Measurements from ENCODE around the gene PNPLA6. TPM values are rescaled to one million over a fixed set of nuclear protein-coding genes. Genes with fewer than 3 reads are reported as not detected.

Gene PNPLA6
- total RNA-seq, 4 donors from 2014 or later: 115 to 435 (median 147) TPM

DNA sequence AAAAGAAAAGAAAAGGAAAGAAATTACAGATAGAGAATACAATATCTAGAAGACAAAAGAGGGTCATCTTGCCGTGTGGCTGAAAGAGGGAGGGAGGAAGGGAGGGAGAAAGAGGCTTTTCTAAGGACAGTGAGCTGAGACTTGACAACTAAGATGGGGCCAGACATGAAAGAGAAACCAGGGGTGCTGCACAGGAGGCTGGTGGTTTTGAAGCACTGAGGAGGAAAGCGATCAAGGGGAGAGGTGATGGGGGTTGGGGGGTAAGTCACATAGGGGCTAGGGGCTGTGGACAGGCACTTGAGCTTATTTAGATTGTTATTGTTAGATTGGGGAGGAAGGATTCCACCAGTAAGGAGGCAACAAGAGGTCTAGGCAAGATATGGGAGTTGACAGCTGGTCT lies 17.3 kb downstream of the PNPLA6 start:
- Histone ChIP-seq H3K27ac (no peak overlapping the region), H3K4me3 (no peak overlapping the region), H3K27me3 (no peaks in the 10 kb centered on the region), H3K9me3 (no peaks in the 10 kb centered on the region), H3K4me1 (peaks cover 0 to 3% (median 0%) of the 10 kb centered on the region in 4 donors), H3K36me3 (peaks cover 0 to 18% (median 3%) of the 10 kb centered on the region in 4 donors)
- intact Hi-C loops (cut with DNase I; ENCODE audit: low total_unique reads) (no loop called here), in situ Hi-C loops (cut with MboI; ENCODE audit: low pct_ligation_motif_present in 1 of 4, low pct_unique_long_range_greater_than_20kb in 1 of 4, low sequenced_read_pairs in 3 of 4) (loop anchor here in 3 of 4 donors (25.0 kb wide), 2 partner anchors 190 to 260 kb away; no protein-coding TSS in a partner anchor)
- TF ChIP-seq POLR2AphosphoS5 (IDR thresholded peaks at IDR 0.05) (no peak), EP300 (IDR thresholded peaks at IDR 0.05; ENCODE audit: low read depth) (no peak), POLR2A (IDR thresholded peaks at IDR 0.05) (no peak)
- TF ChIP-seq, protein P1, sequence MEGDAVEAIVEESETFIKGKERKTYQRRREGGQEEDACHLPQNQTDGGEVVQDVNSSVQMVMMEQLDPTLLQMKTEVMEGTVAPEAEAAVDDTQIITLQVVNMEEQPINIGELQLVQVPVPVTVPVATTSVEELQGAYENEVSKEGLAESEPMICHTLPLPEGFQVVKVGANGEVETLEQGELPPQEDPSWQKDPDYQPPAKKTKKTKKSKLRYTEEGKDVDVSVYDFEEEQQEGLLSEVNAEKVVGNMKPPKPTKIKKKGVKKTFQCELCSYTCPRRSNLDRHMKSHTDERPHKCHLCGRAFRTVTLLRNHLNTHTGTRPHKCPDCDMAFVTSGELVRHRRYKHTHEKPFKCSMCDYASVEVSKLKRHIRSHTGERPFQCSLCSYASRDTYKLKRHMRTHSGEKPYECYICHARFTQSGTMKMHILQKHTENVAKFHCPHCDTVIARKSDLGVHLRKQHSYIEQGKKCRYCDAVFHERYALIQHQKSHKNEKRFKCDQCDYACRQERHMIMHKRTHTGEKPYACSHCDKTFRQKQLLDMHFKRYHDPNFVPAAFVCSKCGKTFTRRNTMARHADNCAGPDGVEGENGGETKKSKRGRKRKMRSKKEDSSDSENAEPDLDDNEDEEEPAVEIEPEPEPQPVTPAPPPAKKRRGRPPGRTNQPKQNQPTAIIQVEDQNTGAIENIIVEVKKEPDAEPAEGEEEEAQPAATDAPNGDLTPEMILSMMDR (IDR thresholded peaks at IDR 0.05): no peak
- WGBS, 2 donors (ENCODE audit: low coverage in 1 of 2): 30 to 40% methylated on average over 2 of the region's 2 CpGs
- no peak for DNase-seq

DNA sequence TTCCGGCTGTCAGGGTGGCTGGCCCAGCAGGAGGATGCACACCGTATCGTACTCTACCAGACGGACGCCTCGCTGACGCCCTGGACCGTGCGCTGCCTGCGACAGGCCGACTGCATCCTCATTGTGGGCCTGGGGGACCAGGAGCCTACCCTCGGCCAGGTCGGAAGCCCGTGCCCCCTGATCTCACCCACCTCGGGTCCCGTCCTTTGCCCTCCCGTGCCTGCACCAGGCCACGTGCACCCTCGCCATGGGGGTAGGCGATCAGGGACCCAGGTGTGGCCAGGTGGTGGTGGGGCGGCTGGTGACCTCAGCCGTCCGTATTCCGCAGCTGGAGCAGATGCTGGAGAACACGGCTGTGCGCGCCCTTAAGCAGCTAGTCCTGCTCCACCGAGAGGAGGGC lies 19.0 kb downstream of the PNPLA6 start:
- TF ChIP-seq POLR2AphosphoS5 (IDR thresholded peaks at IDR 0.05) (no peak), EP300 (IDR thresholded peaks at IDR 0.05; ENCODE audit: low read depth) (no peak), POLR2A (IDR thresholded peaks at IDR 0.05) (no peak)
- TF ChIP-seq, protein P1 (IDR thresholded peaks at IDR 0.05): no peak
- H3K4me1 ChIP-seq: peaks cover 0 to 3% (median 0%) of the 10 kb centered on the region in 4 donors
- 94% methylated on average over 19 of the region's 28 CpGs; no CpG with 5 or more reads in 1 of the 2 donors for whole genome bisulfite sequencing, 2 donors (ENCODE audit: low coverage in 1 of 2)
- no peak for DNase-seq
- H3K27me3 ChIP-seq: no peaks in the 10 kb centered on the region
- no peaks in the 10 kb centered on the region for H3K9me3 ChIP-seq
- intact Hi-C loops (cut with DNase I; ENCODE audit: low total_unique reads) (no loop called here), in situ Hi-C loops (cut with MboI; ENCODE audit: low pct_ligation_motif_present in 1 of 4, low pct_unique_long_range_greater_than_20kb in 1 of 4, low sequenced_read_pairs in 3 of 4) (loop anchor here in 3 of 4 donors (25.0 kb wide), 2 partner anchors 192 to 258 kb away; no protein-coding TSS in a partner anchor)
- peaks cover 0 to 30% (median 3%) of the 10 kb centered on the region in 4 donors for H3K36me3 ChIP-seq
- H3K27ac ChIP-seq: no peak overlapping the region
- H3K4me3 ChIP-seq: no peak overlapping the region

DNA sequence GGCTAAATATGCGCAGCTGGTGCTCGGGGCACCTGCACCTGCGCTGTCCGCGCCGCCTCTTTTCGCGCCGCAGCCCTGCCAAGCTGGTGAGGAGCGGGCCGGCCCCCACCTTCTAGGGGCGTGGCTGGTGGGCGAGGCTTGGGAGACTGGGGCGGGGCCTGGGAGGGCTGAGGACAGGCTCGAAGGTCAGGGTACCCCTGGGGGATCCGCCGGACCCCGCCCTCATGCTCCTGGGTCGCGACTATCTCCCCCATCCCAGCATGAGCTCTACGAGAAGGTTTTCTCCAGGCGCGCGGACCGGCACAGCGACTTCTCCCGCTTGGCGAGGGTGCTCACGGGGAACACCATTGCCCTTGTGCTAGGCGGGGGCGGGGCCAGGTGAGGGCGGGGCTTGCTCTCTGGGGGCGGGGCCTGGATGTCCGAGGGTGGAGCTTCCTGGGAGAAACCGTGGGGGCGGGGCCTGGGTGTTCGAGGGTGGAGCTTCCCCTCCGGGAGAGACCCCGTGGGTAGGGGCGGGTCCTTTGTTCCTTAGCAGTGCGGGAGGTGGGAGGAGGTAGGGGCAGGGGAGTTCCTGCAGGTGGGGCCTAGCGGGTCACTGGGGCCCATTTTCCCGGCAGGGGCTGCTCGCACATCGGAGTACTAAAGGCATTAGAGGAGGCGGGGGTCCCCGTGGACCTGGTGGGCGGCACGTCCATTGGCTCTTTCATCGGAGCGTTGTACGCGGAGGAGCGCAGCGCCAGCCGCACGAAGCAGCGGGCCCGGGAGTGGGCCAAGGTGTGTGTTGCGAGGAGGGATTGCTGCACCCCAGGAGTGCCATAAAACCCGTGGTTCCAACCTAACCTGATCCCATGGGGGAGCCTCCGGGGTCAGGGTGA lies 19.7 kb downstream of the PNPLA6 start:
- H3K9me3 ChIP-seq: no peaks in the 10 kb centered on the region
- DNase-seq: no peak
- no peaks in the 10 kb centered on the region for H3K27me3 ChIP-seq
- peaks cover 0 to 3% (median 0%) of the 10 kb centered on the region in 4 donors for H3K4me1 ChIP-seq
- peaks cover 0 to 36% (median 4%) of the 10 kb centered on the region in 4 donors for H3K36me3 ChIP-seq
- in situ Hi-C loops (cut with MboI; ENCODE audit: low pct_ligation_motif_present in 1 of 4, low pct_unique_long_range_greater_than_20kb in 1 of 4, low sequenced_read_pairs in 3 of 4) (loop anchor here in 3 of 4 donors (25.0 kb wide), 2 partner anchors 193 to 257 kb away; no protein-coding TSS in a partner anchor), intact Hi-C loops (cut with DNase I; ENCODE audit: low total_unique reads) (no loop called here)
- 82 to 95% methylated on average over 11 to 55 of the region's 62 CpGs for WGBS, 2 donors (ENCODE audit: low coverage in 1 of 2)
- no peak overlapping the region for H3K27ac ChIP-seq
- H3K4me3 ChIP-seq: no peak overlapping the region
- TF ChIP-seq POLR2AphosphoS5 (IDR thresholded peaks at IDR 0.05) (no peak), POLR2A (IDR thresholded peaks at IDR 0.05) (no peak), EP300 (IDR thresholded peaks at IDR 0.05; ENCODE audit: low read depth) (no peak)
- TF ChIP-seq, protein P1 (IDR thresholded peaks at IDR 0.05): no peak

DNA sequence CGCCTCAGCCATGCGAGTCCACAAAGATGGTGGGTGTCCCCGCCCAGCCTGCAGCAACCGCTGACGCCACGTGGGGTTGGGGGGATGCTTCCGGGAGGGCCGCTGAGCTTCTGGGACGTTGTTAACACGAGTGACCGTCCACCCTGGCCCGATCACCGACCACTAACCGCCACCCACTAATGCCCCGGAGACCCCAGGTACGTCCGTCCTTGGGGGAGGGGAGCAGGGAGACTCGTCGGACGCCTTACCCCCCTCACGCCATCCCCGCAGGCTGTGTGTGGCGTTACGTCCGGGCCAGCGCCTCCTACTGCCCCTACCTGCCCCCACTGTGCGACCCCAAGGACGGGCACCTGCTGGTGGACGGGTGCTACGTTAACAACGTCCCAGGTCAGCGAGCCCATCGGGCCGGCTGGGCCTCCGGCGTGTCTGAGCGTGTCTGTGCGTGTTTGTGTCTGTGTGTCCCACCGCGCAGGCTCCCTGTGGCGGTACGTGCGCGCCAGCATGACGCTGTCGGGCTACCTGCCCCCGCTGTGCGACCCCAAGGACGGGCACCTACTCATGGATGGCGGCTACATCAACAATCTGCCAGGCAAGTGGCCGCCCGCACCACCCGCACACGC lies 21.3 kb downstream of the PNPLA6 start:
- H3K4me1 ChIP-seq: no peaks in the 10 kb centered on the region
- H3K9me3 ChIP-seq: no peaks in the 10 kb centered on the region
- intact Hi-C loops (cut with DNase I; ENCODE audit: low total_unique reads) (no loop called here), in situ Hi-C loops (cut with MboI; ENCODE audit: low pct_ligation_motif_present in 1 of 4, low pct_unique_long_range_greater_than_20kb in 1 of 4, low sequenced_read_pairs in 3 of 4) (loop anchor here in 3 of 4 donors (25.0 kb wide), 2 partner anchors 195 to 255 kb away; no protein-coding TSS in a partner anchor)
- 97% methylated on average over 53 of the region's 54 CpGs; no CpG with 5 or more reads in 1 of the 2 donors for WGBS, 2 donors (ENCODE audit: low coverage in 1 of 2)
- no peaks in the 10 kb centered on the region for H3K27me3 ChIP-seq
- no peak overlapping the region for H3K27ac ChIP-seq
- no peak for DNase-seq
- TF ChIP-seq POLR2A (IDR thresholded peaks at IDR 0.05) (no peak), EP300 (IDR thresholded peaks at IDR 0.05; ENCODE audit: low read depth) (no peak), POLR2AphosphoS5 (IDR thresholded peaks at IDR 0.05) (no peak)
- TF ChIP-seq, protein P1 (IDR thresholded peaks at IDR 0.05): no peak
- no peak overlapping the region for H3K4me3 ChIP-seq
- peaks cover 0 to 36% (median 7%) of the 10 kb centered on the region in 4 donors for H3K36me3 ChIP-seq

Measured in transverse colon (tissue), 4 donors.